Fibroblast of pulmonary artery (primary cell): ENCODE measurements around the gene BCAR1.
"Not testable (repeated sequence)": the region's sequence is repeated elsewhere in the genome, so short reads cannot be mapped to it uniquely, and the experiment has no call there.

ENCODE experiments used
- DNase-seq: peaks from one replicate; pipeline ENCODE4 v3.0.0-alpha.2; 2010; ENCODE audit warnings: low read depth
- H3K4me3 ChIP-seq: replicated peaks from 2 replicates; pipeline ENCODE4 v1.5.1; 2011; ENCODE audit warnings: low read depth, mild to moderate bottlenecking, control low read depth, low read length, moderate library complexity
- TF ChIP-seq, protein P1 (sequence below): IDR thresholded peaks from 2 replicates; pipeline ENCODE4 v1.5.1; 2011; ENCODE audit warnings: mild to moderate bottlenecking, control low read depth, low read length, inconsistent platforms; ENCODE audit errors: missing control alignments

Gene BCAR1

DNA sequence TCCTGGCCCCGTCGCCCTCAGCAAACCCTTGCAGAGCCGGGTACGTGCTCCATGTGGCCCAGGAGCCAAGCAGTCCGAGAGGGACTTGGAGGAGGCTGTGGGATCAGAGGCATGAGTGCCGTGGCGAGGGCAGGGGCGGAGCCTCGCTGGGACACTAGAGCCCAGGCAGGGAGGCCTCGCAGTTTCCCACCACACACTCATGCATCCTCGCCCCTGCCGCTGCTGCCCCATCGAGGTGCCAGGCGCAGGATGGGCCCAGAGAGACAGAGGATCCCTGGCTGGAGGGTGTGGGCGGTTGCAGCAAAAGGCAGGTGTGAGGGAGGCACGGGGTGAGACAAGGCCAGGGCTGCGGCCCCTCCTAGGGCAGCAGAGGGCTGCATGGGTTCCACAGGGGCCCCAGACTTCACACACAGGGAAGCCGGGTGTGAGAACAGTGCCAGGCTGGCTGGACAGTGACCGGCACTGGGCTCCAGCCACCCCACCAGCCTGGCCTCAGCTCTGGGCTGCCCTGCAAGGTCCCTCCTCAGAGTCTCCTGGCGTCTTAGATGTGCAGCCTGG lies 7.7 kb downstream of the BCAR1 start:
- no peak overlapping the region for H3K4me3 ChIP-seq
- TF ChIP-seq, protein P1, sequence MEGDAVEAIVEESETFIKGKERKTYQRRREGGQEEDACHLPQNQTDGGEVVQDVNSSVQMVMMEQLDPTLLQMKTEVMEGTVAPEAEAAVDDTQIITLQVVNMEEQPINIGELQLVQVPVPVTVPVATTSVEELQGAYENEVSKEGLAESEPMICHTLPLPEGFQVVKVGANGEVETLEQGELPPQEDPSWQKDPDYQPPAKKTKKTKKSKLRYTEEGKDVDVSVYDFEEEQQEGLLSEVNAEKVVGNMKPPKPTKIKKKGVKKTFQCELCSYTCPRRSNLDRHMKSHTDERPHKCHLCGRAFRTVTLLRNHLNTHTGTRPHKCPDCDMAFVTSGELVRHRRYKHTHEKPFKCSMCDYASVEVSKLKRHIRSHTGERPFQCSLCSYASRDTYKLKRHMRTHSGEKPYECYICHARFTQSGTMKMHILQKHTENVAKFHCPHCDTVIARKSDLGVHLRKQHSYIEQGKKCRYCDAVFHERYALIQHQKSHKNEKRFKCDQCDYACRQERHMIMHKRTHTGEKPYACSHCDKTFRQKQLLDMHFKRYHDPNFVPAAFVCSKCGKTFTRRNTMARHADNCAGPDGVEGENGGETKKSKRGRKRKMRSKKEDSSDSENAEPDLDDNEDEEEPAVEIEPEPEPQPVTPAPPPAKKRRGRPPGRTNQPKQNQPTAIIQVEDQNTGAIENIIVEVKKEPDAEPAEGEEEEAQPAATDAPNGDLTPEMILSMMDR, result no peak
- no peak for DNase-seq

DNA sequence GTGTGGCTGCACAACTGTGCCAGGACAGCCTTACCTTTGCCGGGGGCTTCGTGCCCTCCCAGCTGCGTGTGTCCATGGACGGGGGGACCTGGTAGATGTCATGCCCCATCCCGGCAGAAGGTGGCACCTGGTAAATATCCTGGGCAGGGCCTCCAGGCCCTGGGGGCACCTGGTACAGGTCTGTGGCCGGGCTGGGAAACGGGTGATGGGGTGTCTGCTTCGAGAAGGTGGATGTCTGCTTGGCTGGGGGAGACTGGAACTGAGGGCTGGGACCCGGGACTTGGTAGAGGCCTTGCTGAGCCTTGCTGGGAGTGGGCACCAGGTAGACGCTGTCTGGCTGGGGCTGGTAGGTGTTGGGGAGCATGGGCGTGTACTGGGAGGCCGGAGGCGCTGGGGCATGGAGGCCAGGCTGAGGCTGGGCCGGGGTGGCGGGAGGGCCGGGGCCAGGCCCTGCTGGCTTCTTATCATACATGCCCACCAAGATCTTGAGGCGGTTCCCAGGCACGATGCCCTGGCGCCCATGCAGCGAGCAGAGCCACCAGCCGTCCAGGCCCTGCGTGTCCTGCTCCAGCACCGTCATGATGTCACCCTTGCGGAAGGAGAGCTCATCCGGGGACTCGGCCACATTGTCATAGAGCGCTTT lies 8.9 kb downstream of the BCAR1 start:
- H3K4me3 ChIP-seq, DNase-seq: not testable (repeated sequence)

DNA sequence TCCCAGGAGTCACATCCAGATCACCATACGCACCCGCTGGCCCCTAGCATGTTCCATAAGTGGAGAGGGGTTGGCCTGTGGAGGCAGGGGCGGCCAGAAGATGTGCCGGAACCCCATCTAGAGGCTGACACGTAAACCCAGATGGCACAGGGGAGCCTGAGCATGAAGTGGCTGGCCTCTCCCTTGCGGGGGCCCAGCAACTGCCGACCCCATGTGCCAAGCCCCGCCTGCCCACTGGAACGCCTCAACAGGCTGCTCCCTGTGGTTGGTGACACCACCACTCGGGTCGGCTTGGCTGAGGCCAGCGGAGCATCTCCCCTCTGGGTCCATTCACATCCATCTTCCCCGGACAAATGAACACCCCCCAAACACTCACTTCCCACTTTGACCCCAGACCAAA lies 9.5 kb downstream of the BCAR1 start:
- H3K4me3 ChIP-seq, result no peak overlapping the region
- no peak for DNase-seq
- TF ChIP-seq, protein P1, result no peak

DNA sequence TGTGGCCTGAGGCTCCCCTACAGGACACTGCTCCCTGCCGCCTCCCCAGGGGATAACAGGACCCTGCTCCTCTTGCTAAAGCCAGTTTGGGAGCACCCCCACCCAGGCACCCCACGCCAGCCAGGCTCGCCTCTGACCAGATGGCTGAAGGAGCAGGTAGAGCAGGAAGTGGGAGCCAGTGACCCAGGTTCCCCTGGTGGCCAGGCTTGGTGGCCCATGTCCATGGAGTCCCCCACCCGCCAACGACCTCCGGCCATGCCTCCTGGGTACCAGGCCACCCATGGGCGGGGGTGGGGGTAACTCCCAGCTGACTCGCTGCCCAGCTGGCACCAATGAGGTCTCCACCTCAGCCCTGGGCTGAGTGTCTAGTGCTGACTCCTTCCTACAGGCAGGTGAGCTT lies 10.0 kb downstream of the BCAR1 start:
- H3K4me3 ChIP-seq, result no peak overlapping the region
- TF ChIP-seq, protein P1, result no peak

DNA sequence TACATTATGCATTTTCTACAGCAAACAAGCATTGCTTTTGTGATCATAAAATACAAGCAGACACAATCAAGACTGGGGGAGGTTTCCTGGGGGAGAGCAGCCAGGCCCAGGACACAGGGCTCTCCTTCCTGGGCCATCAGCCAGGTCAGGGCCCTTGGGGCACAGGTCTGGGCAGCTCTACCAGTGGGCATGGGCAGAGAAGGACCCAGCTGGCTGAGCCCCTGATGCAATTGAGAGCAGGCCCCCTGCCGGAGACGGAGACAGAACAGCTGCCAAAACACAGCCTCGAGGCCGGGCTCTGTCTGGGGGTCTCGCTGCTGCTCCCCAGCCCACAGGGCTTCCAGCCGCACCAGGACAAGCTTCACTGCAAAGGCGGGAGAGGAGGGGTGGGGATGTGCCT lies 10.8 kb downstream of the BCAR1 start:
- H3K4me3 ChIP-seq, DNase-seq: not testable (repeated sequence)

More for the DNA sequence above, 10.0 kb downstream of the BCAR1 start:
- no peak for DNase-seq

DNA sequence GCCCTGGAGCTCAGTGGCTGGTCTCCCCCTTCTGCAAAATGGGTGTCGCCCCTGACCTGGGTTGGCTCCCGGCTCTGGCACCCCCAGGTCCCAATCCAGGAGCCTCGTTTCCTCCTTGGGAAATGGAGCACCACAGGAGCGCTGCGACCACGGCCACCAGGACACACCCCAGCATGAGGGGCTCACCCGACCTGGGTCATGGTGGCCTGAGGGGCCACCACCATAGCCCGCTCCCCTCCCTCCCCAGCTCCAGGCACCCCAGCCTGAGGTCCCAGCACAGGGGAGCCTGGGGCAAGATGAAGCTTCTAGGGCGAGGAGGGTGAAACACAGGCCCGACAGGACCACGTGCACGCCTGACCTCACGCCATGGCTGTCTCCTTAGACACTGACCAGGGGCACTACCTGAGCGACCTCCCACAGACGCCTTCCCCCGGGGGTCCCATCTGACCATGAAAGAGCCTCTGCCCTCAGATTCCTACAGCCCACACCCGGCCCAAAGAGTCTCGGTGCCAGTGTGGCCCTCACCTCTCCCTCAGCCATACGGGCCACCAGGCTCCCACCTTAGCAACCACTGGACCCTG lies 11.8 kb downstream of the BCAR1 start:
- no peak for DNase-seq
- TF ChIP-seq, protein P1, result no peak
- no peak overlapping the region for H3K4me3 ChIP-seq

DNA sequence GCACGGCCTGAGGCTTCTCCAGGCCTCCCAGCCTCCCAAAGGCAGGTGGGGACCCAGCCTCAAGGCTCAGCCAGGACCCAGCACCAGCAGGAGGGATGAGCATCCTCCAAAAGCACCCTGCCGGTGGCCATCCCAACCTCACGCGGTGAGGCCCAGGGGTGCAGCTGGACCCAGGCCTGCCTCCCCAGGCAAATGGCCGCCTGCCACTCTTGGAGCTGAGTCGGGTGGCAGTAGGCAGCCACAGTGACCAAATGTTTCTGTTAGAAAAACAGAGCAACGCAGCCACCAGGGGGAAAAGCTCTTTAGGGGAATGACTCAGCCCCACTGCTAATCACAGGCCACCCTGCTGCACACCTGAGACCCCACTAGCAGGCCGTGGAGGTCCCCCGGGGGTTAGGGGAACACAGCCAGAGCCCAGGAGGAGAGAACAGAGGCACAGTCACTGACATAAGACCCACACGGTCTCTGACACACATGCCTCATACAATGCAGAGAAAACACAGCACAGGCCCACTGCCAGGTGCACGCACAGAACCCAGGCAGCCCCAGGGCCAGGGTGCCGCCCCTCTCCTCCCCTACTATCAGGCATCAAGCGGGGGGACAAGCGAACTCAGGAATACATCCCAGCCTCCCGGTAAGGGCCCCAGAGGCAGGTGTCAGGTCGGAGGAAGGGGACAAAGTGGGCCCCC lies 12.4 kb downstream of the BCAR1 start:
- H3K4me3 ChIP-seq, result no peak overlapping the region
- DNase-seq, result no peak
- TF ChIP-seq, protein P1, result peak; percentile 20
